WTC11 (cell line): ENCODE data around the gene ANGPTL2. TPM values are rescaled to one million over a fixed set of nuclear protein-coding genes. Genes with fewer than 3 reads are reported as not detected.
A peak's percentile ranks its signal among the peaks of the same experiment; 100 is the strongest.

ENCODE experiments used
- ATAC-seq: fragments of 200-7000 bp; cut with Tn5 transposase; 2 replicates; pipeline ENCODE4 v1.10.0; 2021; ENCODE audit warnings: mild to moderate bottlenecking, moderate library complexity
- CTCF ChIA-PET: fragments of 300-600 bp; sonication (Branson Sonifier 250); formaldehyde crosslinking; loops from one replicate; lab custom pipeline; 2021; ENCODE audit warnings: antibody characterized with exemption; lab: Charles Lee
- POLR2A ChIA-PET: fragments of 350-600 bp; sonication (Branson Sonifier 250); formaldehyde crosslinking; loops from one replicate; lab custom pipeline; 2021; ENCODE audit warnings: antibody characterized with exemption; lab: Charles Lee
- DNase-seq: peaks from one replicate; pipeline ENCODE4 v3.0.0; 2021; ENCODE audit warnings: low spot score
- H3K27ac Mint-ChIP-seq: 2 replicates; pipeline ENCODE4 v1.8.0; 2021; ENCODE audit warnings: mixed read lengths
- H3K27me3 Mint-ChIP-seq: 2 replicates; pipeline ENCODE4 v1.8.0; 2021; ENCODE audit warnings: low read depth, mild to moderate bottlenecking, moderate library complexity, mixed read lengths
- H3K36me3 Mint-ChIP-seq: 2 replicates; pipeline ENCODE4 v1.8.0; 2021; ENCODE audit warnings: mixed read lengths
- H3K4me1 Mint-ChIP-seq: 2 replicates; pipeline ENCODE4 v1.8.0; 2022; ENCODE audit warnings: mixed read lengths
- H3K4me3 Mint-ChIP-seq: 2 replicates; pipeline ENCODE4 v1.8.0; 2021; ENCODE audit warnings: mild to moderate bottlenecking, moderate library complexity, mixed read lengths
- H3K9me3 Mint-ChIP-seq: 2 replicates; pipeline ENCODE4 v1.8.0; 2021; ENCODE audit warnings: mixed read lengths
- ATF1 ChIP-seq: sonication (generic); formaldehyde crosslinking; IDR thresholded peaks from 2 replicates; pipeline ENCODE4 v1.8.1; 2023; ENCODE audit warnings: mild to moderate bottlenecking, moderate library complexity, missing genetic modification reagents
- CREB1 ChIP-seq: sonication (generic); formaldehyde crosslinking; IDR thresholded peaks from 2 replicates; pipeline ENCODE4 v1.8.0; 2023; ENCODE audit warnings: mild to moderate bottlenecking, missing genetic modification reagents
- CREM ChIP-seq: sonication (generic); formaldehyde crosslinking; IDR thresholded peaks from 2 replicates; pipeline ENCODE4 v1.8.1; 2022; ENCODE audit warnings: mild to moderate bottlenecking, missing genetic modification reagents, moderate library complexity
- GRHL2 ChIP-seq: fragments of 250-450 bp; sonication (Bioruptor Pico); IDR thresholded peaks from 2 replicates; pipeline ENCODE4 v1.8.0; 2022; ENCODE audit warnings: mild to moderate bottlenecking, moderate library complexity; ENCODE audit not compliant: insufficient replicate concordance, severe bottlenecking
- HMGA2 ChIP-seq: fragments of 250-450 bp; sonication (Bioruptor Pico); IDR thresholded peaks from 2 replicates; pipeline ENCODE4 v1.4.0; 2021; ENCODE audit warnings: mild to moderate bottlenecking, moderate library complexity
- MYBL2 ChIP-seq: sonication (generic); formaldehyde crosslinking; IDR thresholded peaks from 2 replicates; pipeline ENCODE4 v1.8.1; 2023; ENCODE audit warnings: mild to moderate bottlenecking, moderate library complexity, missing genetic modification reagents
- TCF7 ChIP-seq: sonication (generic); formaldehyde crosslinking; IDR thresholded peaks from 2 replicates; pipeline ENCODE4 v1.8.0; 2022; ENCODE audit warnings: mild to moderate bottlenecking, low read depth, missing genetic modification reagents, moderate library complexity
- ZNF219 ChIP-seq: sonication (generic); formaldehyde crosslinking; IDR thresholded peaks from 2 replicates; pipeline ENCODE4 v1.8.0; 2023; ENCODE audit warnings: missing genetic modification reagents, mild to moderate bottlenecking, borderline replicate concordance
- ZNF263 ChIP-seq: sonication (generic); formaldehyde crosslinking; IDR thresholded peaks from 2 replicates; pipeline ENCODE4 v1.8.1; 2022; ENCODE audit warnings: low read depth, mild to moderate bottlenecking, moderate library complexity, missing genetic modification reagents
- ZNF317 ChIP-seq: sonication (generic); formaldehyde crosslinking; IDR thresholded peaks from 2 replicates; pipeline ENCODE4 v1.8.1; 2023; ENCODE audit warnings: low read depth, mild to moderate bottlenecking, moderate library complexity, missing genetic modification reagents, borderline replicate concordance
- total RNA-seq: library from RNA; stranded (reverse); gene quantifications from 3 replicates; pipeline ENCODE4 v1.2.3, GENCODE V29; 2021
- TF ChIP-seq, protein P1 (sequence below): fragments of 250-450 bp; sonication (Bioruptor Pico); IDR thresholded peaks from 2 replicates; pipeline ENCODE4 v1.9.0; 2021; ENCODE audit warnings: mild to moderate bottlenecking, borderline replicate concordance
- TF ChIP-seq, protein P2 (sequence below): sonication (generic); formaldehyde crosslinking; IDR thresholded peaks from 2 replicates; pipeline ENCODE4 v1.8.1; 2022; ENCODE audit warnings: mild to moderate bottlenecking, missing genetic modification reagents, moderate library complexity, borderline replicate concordance
- TF ChIP-seq, protein P3 (sequence below): fragments of 250-450 bp; sonication (Bioruptor Pico); IDR thresholded peaks from 2 replicates; pipeline ENCODE4 v1.8.0; 2021; ENCODE audit warnings: mild to moderate bottlenecking
- TF ChIP-seq, protein P4 (sequence below): sonication (generic); formaldehyde crosslinking; IDR thresholded peaks from 2 replicates; pipeline ENCODE4 v1.8.0; 2023; ENCODE audit warnings: mild to moderate bottlenecking, missing genetic modification reagents
- TF ChIP-seq, protein P5 (sequence below): sonication (generic); formaldehyde crosslinking; conservative IDR thresholded peaks from 2 replicates; pipeline ENCODE4 v1.8.1; 2022; ENCODE audit warnings: mild to moderate bottlenecking, missing genetic modification reagents
- TF ChIP-seq, protein P6 (sequence below): fragments of 250-450 bp; sonication (Bioruptor Pico); IDR thresholded peaks from 2 replicates; pipeline ENCODE4 v1.9.0; 2021; ENCODE audit warnings: mild to moderate bottlenecking

The ANGPTL2 gene
- total RNA-seq, 1 experiment from 2014 or later: 4.5 TPM

DNA sequence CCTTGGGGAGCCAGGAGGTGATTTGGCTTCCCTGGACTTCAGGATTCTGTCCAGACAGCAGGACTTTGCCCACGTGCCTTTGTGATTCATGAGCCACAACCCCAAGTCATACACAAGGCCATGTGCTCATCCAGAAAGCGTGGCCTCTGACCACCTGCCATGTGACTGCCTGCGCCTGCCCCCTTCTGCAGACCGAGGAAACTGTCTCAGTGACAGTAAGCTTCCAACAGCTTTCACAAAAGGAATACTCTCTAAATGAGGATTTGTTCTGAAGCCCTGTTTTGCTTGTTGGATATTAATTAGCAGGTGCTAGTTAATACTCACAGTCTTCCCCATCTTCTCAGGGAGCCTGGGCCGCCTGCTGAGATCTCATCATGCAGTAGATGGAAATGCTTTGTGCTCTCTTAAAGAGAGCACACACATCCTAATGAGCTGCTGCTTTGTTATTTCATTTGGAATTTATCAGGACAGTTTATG lies 36.9 kb upstream of the ANGPTL2 start (continued):
- TF ChIP-seq, protein P1, sequence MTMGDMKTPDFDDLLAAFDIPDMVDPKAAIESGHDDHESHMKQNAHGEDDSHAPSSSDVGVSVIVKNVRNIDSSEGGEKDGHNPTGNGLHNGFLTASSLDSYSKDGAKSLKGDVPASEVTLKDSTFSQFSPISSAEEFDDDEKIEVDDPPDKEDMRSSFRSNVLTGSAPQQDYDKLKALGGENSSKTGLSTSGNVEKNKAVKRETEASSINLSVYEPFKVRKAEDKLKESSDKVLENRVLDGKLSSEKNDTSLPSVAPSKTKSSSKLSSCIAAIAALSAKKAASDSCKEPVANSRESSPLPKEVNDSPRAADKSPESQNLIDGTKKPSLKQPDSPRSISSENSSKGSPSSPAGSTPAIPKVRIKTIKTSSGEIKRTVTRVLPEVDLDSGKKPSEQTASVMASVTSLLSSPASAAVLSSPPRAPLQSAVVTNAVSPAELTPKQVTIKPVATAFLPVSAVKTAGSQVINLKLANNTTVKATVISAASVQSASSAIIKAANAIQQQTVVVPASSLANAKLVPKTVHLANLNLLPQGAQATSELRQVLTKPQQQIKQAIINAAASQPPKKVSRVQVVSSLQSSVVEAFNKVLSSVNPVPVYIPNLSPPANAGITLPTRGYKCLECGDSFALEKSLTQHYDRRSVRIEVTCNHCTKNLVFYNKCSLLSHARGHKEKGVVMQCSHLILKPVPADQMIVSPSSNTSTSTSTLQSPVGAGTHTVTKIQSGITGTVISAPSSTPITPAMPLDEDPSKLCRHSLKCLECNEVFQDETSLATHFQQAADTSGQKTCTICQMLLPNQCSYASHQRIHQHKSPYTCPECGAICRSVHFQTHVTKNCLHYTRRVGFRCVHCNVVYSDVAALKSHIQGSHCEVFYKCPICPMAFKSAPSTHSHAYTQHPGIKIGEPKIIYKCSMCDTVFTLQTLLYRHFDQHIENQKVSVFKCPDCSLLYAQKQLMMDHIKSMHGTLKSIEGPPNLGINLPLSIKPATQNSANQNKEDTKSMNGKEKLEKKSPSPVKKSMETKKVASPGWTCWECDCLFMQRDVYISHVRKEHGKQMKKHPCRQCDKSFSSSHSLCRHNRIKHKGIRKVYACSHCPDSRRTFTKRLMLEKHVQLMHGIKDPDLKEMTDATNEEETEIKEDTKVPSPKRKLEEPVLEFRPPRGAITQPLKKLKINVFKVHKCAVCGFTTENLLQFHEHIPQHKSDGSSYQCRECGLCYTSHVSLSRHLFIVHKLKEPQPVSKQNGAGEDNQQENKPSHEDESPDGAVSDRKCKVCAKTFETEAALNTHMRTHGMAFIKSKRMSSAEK: 0 out of 2 replicates have a peak, but pooled peaks have one; percentile 32
- no peak for TF ChIP-seq HMGA2 (CRISPR knock-in tag)
- no peak for TF ChIP-seq ZNF317 (CRISPR knock-in tag)
- TF ChIP-seq TCF7 (CRISPR knock-in tag): peak; percentile 50; the same call in 1 of the 2 replicates
- TF ChIP-seq ZNF219 (CRISPR knock-in tag): no peak
- TF ChIP-seq, protein P2, sequence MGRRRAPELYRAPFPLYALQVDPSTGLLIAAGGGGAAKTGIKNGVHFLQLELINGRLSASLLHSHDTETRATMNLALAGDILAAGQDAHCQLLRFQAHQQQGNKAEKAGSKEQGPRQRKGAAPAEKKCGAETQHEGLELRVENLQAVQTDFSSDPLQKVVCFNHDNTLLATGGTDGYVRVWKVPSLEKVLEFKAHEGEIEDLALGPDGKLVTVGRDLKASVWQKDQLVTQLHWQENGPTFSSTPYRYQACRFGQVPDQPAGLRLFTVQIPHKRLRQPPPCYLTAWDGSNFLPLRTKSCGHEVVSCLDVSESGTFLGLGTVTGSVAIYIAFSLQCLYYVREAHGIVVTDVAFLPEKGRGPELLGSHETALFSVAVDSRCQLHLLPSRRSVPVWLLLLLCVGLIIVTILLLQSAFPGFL (CRISPR knock-in tag): peak; percentile 94

DNA sequence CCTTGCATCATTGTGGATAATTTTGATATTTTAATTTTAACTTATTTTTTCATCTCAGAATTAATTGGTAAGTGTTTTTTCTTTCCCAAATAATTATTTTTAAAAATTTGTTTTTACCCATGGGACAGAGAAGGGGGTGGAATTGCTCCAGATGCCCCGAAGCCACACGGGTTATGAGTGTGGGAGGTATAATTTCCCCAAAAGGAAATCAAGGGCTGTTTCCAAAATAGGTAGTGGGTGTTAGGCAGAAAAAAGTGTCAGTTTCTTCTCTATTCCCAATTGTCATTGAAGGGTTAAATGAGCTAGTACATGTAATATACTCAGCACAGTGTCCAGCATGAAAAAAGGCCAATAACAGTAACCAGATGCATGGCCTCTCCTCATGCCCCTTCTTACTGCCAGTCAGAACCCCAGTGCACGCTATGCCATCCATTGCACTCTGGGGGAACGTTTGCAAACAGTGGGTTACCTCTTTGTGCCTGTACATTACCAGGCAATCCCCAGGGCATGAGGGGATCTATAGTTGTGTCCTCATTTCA lies 36.4 kb upstream of the ANGPTL2 start:
- CTCF ChIA-PET: interaction anchor here (0.8 to 1.5 kb wide), 7 partner anchors 11 to 218 kb away, joined by 3 to 7 read pairs (median 4); partner anchors contain the start of gene ANGPTL2
- H3K4me1 Mint-ChIP-seq: peaks cover 38% of the 10 kb centered on the region
- H3K27me3 Mint-ChIP-seq: peaks cover 9% of the 10 kb centered on the region
- no peak for DNase-seq
- POLR2A ChIA-PET: interaction anchor here (1.1 kb wide), 1 partner anchor 36 kb away, joined by 5 read pairs; no protein-coding TSS in a partner anchor
- ATAC-seq: peak; percentile 38
- no peaks in the 10 kb centered on the region for H3K9me3 Mint-ChIP-seq
- no peak overlapping the region for H3K27ac Mint-ChIP-seq
- H3K4me3 Mint-ChIP-seq: no peak overlapping the region
- no peaks in the 10 kb centered on the region for H3K36me3 Mint-ChIP-seq
- TF ChIP-seq ZNF263 (CRISPR knock-in tag): no peak
- TF ChIP-seq CREM (CRISPR knock-in tag): no peak
- TF ChIP-seq, protein P3, sequence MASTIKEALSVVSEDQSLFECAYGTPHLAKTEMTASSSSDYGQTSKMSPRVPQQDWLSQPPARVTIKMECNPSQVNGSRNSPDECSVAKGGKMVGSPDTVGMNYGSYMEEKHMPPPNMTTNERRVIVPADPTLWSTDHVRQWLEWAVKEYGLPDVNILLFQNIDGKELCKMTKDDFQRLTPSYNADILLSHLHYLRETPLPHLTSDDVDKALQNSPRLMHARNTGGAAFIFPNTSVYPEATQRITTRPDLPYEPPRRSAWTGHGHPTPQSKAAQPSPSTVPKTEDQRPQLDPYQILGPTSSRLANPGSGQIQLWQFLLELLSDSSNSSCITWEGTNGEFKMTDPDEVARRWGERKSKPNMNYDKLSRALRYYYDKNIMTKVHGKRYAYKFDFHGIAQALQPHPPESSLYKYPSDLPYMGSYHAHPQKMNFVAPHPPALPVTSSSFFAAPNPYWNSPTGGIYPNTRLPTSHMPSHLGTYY: no peak
- TF ChIP-seq CREB1 (CRISPR knock-in tag): no peak
- TF ChIP-seq, protein P4, sequence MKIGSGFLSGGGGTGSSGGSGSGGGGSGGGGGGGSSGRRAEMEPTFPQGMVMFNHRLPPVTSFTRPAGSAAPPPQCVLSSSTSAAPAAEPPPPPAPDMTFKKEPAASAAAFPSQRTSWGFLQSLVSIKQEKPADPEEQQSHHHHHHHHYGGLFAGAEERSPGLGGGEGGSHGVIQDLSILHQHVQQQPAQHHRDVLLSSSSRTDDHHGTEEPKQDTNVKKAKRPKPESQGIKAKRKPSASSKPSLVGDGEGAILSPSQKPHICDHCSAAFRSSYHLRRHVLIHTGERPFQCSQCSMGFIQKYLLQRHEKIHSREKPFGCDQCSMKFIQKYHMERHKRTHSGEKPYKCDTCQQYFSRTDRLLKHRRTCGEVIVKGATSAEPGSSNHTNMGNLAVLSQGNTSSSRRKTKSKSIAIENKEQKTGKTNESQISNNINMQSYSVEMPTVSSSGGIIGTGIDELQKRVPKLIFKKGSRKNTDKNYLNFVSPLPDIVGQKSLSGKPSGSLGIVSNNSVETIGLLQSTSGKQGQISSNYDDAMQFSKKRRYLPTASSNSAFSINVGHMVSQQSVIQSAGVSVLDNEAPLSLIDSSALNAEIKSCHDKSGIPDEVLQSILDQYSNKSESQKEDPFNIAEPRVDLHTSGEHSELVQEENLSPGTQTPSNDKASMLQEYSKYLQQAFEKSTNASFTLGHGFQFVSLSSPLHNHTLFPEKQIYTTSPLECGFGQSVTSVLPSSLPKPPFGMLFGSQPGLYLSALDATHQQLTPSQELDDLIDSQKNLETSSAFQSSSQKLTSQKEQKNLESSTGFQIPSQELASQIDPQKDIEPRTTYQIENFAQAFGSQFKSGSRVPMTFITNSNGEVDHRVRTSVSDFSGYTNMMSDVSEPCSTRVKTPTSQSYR (CRISPR knock-in tag): no peak
- no peak for TF ChIP-seq GRHL2 (CRISPR knock-in tag)
- no peak for TF ChIP-seq ATF1 (CRISPR knock-in tag)
- TF ChIP-seq, protein P5, sequence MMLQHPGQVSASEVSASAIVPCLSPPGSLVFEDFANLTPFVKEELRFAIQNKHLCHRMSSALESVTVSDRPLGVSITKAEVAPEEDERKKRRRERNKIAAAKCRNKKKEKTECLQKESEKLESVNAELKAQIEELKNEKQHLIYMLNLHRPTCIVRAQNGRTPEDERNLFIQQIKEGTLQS (CRISPR knock-in tag): 0 out of 2 replicates have a peak, but pooled peaks have one; percentile 60
- TF ChIP-seq HMGA2 (CRISPR knock-in tag): no peak
- TF ChIP-seq, protein P1: no peak
- TF ChIP-seq, protein P6, sequence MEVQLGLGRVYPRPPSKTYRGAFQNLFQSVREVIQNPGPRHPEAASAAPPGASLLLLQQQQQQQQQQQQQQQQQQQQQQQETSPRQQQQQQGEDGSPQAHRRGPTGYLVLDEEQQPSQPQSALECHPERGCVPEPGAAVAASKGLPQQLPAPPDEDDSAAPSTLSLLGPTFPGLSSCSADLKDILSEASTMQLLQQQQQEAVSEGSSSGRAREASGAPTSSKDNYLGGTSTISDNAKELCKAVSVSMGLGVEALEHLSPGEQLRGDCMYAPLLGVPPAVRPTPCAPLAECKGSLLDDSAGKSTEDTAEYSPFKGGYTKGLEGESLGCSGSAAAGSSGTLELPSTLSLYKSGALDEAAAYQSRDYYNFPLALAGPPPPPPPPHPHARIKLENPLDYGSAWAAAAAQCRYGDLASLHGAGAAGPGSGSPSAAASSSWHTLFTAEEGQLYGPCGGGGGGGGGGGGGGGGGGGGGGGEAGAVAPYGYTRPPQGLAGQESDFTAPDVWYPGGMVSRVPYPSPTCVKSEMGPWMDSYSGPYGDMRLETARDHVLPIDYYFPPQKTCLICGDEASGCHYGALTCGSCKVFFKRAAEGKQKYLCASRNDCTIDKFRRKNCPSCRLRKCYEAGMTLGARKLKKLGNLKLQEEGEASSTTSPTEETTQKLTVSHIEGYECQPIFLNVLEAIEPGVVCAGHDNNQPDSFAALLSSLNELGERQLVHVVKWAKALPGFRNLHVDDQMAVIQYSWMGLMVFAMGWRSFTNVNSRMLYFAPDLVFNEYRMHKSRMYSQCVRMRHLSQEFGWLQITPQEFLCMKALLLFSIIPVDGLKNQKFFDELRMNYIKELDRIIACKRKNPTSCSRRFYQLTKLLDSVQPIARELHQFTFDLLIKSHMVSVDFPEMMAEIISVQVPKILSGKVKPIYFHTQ (CRISPR knock-in tag): 0 out of 2 replicates have a peak, but pooled peaks have one; percentile 28
- TF ChIP-seq MYBL2 (CRISPR knock-in tag): no peak
